Muscle of back (tissue), 11 donors: Measurements from ENCODE around the gene TCAP. TPM values are rescaled to one million over a fixed set of nuclear protein-coding genes. Genes with fewer than 3 reads are reported as not detected.
"Not testable (repeated sequence)": the region's sequence is repeated elsewhere in the genome, so short reads cannot be mapped to it uniquely, and the experiment has no call there.

ENCODE experiments used
- DNase-seq, 3 donors: peaks; one replicate each; pipeline versions ENCODE4 v3.0.0 to v3.0.0-alpha.2; 2013
- polyA plus RNA-seq, 10 donors: library from polyadenylated mRNA; unstranded; fragments of 120-200 nt; gene quantifications; one replicate each; pipeline ENCODE4 v1.2.1, GENCODE V29; 2013; ENCODE audit not compliant: insufficient read length in 10 of 10

The TCAP gene
- polyA plus RNA-seq, 10 donors: 193 to 440 (median 306) TPM

- DNase-seq: no peak
These were observed 13.4 kb downstream of the TCAP start for GRCh38 chr17:39678340-39679116.

DNA sequence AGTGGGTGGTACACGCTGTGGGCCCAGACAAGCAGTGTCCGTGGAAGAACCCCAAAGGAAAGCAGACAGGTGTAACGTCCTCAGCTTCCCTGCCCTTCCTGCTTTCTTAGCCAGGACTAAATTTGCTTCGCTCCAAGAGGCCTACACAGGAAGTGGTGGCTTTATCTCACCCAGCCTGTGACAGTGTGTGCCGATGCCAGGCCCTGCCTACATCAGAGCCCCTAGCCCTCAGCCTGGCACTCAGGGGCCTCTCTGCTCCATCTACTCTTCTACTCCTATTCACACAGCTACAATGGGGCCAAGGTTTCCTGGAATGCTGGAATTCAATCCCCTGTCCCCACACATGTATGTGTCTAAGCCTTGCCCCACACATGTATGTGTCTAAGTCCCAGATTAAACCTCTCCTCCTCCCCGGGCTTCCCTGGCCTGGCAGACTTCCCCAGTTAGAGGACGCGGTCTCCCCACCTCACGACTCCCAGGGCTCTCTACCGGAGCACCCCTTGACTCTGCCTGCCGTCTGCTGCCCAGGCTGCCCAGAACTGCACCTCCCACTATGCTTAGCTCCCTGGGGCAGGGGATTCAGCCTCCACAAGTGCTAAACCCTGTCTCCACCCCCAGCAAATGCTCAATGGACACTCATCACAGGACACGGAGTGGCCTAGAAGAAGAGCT is 14.5 kb downstream of the TCAP start:
- DNase-seq: no peak

GRCh38 chr17:39683295-39683939 is 18.3 kb downstream of the TCAP start:
- no peak for DNase-seq

DNA sequence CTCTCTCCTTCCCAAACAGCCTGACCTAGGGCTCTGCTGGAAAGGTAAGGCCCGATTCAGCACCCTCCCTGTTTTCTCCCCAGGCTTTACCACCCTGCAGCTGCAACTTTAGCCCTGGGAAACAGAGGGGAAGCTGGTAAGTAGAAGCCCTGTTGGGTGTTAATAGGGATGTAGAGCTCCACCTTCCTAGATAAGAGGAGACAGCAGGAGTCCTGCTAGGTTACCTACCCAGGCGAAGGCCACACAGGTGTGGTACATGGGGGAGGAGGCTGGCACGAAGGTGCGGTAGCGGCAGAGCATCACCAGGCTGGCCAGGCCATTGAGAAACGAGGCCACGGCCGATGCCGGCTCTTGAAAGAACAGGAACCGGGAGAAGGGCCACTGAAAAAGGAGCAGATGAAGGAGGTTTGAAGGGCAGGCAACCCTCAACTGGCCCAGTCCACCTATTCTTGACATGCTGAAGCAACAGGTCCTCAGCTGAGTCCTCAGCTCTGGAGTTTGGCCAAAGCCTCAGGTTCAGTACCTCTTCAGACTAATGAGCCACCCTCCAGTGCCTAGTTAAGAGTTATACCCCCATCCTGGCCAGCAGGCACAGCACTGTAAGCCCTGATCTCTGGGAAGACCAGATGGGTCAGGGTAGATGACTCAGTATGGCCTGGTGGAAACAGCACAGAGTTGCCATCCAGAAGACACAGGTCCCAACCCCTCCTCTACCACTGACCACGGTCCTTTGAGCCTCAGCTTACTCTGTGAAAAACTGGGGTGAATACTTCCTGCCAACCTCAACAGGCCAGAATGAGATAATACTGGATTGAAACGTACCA is 19.4 kb downstream of the TCAP start:
- no peak for DNase-seq

DNA sequence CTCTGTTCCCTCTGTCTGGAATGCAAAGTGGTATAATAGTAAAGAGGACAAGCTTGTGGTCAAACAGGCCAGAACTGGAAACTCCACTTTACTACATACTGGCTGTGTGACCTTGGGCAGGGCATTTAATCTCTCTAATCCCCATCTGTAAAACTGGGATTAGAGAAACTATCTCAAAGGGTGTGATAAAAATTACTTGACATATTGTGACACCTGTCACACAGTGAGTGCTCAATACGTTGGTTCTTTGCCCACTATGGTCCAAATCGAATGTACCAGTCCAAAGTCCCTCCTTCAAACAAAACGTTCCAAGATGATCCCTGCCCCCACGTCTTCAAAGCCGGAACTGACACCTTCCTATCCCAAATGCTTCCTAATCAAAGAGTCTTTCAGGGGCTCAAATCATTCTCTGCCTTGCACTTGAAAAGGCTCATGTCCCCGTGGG is 22.0 kb downstream of the TCAP start:
- DNase-seq: no peak

- DNase-seq: peak; percentile 92 to 98 (median 92)
These were observed 22.7 kb downstream of the TCAP start, which contains the start of gene PGAP3 for GRCh38 chr17:39687546-39688474. Gene PGAP3, minus strand, starts transcription at chr17:39688057. Its CDS starts 43 bp downstream, at chr17:39688014.

GRCh38 chr17:39688475-39688835 is 23.3 kb downstream of the TCAP start:
- DNase-seq: no peak

GRCh38 chr17:39688945-39689344 is 23.8 kb downstream of the TCAP start:
- DNase-seq: no peak

DNA sequence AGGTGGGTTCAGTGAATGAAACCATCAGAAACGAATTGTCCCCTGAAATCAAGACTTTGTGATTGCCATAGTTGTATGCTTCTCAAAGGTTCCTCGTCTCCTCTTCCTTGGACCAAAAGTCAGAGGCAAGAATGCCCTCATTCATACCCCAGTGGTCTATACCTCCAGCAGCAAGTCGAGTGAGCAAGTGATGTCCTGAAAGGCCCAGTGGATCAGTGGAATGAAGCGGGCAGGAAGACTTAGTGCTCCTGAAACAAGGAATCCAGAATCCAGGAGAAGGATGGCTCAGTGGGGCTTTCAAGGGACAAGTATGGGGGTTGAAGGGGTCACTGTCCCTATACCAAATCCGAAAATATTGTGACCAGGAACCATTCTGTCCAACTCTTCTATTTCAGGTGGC is 29.4 kb downstream of the TCAP start:
- no peak for DNase-seq

GRCh38 chr17:39695089-39695474 is 29.9 kb downstream of the TCAP start:
- no peak for DNase-seq

GRCh38 chr17:39696731-39697130 is 31.6 kb downstream of the TCAP start:
- no peak for DNase-seq

DNA sequence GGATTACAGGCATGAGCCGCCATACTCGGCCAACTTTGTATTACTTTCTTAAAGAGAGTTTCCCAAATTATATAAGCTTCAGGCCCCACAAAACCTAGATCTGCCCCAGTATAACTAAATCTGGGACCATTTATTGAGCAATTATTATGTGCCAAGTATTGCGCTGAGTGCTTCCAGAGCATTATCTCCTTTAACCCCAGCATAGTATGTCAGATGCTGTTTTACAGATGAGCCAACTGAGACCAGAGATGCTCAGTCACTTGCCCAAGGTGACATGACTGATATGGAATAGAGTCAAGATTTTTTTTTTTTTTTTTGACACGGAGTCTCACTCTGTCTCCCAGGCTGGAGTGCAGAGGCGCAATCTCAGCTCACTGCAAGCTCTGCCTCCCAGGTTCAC is 32.8 kb downstream of the TCAP start:
- no peak for DNase-seq

DNA sequence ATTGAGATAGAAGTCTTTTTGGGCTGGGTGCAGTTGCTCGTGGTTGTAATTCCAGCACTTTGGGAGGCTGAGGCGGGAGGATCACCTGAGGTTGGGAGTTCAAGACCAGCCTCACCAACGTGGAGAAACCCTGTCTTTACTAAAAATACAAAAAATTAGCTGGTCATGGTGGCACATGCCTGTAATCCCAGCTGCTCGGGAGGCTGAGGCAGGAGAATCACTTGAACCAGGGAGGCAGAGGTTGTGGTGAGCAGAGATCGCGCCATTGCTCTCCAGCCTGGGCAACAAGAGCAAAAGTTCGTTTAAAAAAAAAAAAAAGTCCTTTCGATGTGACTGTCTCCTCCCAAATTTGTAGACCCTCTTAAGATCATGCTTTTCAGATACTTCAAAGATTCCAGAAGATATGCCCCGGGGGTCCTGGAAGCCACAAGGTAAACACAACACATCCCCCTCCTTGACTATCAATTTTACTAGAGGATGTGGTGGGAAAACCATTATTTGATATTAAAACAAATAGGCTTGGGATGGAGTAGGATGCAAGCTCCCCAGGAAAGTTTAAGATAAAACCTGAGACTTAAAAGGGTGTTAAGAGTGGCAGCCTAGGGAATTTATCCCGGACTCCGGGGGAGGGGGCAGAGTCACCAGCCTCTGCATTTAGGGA is 34.1 kb downstream of the TCAP start:
- not testable (repeated sequence) for DNase-seq

DNA sequence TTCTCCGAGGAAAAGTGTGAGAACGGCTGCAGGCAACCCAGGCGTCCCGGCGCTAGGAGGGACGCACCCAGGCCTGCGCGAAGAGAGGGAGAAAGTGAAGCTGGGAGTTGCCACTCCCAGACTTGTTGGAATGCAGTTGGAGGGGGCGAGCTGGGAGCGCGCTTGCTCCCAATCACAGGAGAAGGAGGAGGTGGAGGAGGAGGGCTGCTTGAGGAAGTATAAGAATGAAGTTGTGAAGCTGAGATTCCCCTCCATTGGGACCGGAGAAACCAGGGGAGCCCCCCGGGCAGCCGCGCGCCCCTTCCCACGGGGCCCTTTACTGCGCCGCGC is 34.6 kb downstream of the TCAP start, which contains the start of gene ERBB2:
Gene ERBB2, plus strand, starts transcription at position 247 of the 330 bp plus-strand sequence. CDS start 175 bp downstream, outside the sequence.
- DNase-seq: peak; percentile 74 to 92 (median 83)

DNA sequence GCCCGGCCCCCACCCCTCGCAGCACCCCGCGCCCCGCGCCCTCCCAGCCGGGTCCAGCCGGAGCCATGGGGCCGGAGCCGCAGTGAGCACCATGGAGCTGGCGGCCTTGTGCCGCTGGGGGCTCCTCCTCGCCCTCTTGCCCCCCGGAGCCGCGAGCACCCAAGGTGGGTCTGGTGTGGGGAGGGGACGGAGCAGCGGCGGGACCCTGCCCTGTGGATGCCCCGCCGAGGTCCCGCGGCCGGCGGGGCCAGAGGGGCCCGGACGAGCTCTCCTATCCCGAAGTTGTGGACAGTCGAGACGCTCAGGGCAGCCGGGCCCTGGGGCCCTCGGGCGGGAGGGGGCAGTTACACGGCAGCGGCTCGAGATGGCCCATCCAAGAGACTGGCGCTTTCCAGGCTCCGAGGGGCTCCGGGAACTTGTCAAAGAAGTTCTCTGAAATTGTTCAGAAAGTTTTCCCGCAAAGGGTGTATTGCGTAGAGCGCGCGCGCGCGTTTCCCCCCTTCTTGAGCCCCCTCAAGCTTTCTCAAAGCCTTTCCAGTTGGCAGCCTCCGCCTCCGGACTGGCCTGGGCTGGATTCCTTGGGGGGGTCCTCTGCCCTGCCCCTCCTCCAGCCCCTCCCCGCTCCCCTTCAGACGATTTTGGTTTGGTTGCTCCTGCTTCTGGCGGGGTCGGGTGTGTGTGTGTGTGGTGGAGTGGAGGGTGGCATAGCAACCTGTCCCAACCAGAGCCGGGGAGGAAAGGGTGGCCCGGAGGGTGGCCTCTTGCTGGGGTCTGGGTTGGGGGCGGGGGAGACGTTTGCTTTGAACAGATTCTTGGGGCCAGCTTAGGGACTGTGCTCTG is 35.2 kb downstream of the TCAP start:
- peak; percentile 49 to 91 (median 74) for DNase-seq

DNA sequence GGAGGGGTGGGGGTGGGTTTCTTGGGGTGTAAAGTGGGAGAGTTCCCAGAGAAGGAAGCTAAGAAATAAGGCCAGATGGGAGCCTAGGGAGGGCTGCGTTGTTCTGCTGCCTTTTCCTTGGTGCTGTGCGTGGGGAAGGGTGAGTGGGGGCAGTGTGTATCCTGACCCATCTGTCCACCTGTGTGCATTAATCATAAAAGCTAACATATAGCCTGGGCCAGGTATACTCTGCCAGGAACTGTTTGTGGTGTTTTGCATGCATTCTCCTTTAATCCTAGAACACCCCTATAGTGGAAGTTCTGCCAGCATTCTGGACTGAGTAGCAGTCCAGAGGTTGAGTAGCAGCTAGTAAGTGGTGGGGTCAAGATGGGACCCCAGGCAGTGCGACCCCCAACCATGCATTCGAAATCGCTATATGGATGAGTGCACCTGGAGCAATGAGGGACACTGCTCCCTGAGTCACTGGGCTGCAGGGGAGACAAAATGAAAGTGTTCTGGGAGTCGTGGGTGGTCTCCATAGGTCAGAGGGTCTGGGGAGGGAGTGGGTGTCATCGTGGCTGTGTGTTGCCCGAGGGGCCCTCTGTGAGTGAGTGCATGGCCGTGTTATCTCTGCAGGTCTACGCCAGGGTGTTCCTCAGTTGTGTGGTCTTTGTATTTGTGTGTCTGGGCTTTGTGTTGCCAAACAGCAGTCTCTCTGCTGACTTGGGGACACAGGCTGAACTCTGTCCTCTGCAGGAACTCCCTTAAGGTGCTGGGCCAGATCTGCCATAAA is 36.0 kb downstream of the TCAP start:
- no peak for DNase-seq

GRCh38 chr17:39701784-39702422 is 36.8 kb downstream of the TCAP start:
- DNase-seq: no peak
